Measurements from ENCODE around the gene PHF19.
A peak's percentile ranks its signal among the peaks of the same experiment; 100 is the strongest.

DNA sequence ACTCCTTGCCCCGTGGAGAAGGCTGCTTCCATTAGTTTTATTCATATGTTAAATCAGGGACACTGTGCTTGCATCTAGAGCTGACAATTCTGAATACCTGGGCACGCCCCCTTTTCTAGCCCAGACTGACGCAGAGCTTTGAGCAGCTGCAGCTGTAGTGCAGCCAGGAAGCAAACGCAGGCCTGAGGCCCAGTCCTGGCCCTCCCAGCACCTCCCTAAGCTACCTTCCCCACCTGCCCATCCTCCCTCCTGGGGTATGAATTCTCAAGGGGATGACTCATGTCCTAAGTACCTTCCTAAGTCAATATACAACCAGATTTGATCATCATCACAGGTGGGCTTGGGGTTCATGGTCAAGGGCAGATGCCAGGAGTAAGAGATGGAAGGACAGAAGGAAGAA lies 3.5 kb downstream of the PHF19 start:
- TF ChIP-seq SMC3 (IDR thresholded peaks at IDR 0.05) (no peak), CEBPB (IDR thresholded peaks at IDR 0.05) (no peak; a peak in 1 of 4 replicates), KDM5A (IDR thresholded peaks at IDR 0.05) (no peak), TP53 (CRISPR knock-in tag; IDR thresholded peaks at IDR 0.05) (no peak), CHD2 (IDR thresholded peaks at IDR 0.05; ENCODE audit: low read length, partially characterized antibody) (no peak), BHLHE40 (IDR thresholded peaks at IDR 0.05; ENCODE audit: low read depth, low read length) (no peak), RAD21 (conservative IDR thresholded peaks at IDR 0.05 in 1 of 2, IDR thresholded peaks at IDR 0.05 in 1 of 2) (no peak), POLR2A (IDR thresholded peaks at IDR 0.05; ENCODE audit: low read length) (no peak), SREBF2 (IDR thresholded peaks at IDR 0.05) (no peak), MAFK (IDR thresholded peaks at IDR 0.05; ENCODE audit: partially characterized antibody) (no peak)
- TF ChIP-seq, protein P1, sequence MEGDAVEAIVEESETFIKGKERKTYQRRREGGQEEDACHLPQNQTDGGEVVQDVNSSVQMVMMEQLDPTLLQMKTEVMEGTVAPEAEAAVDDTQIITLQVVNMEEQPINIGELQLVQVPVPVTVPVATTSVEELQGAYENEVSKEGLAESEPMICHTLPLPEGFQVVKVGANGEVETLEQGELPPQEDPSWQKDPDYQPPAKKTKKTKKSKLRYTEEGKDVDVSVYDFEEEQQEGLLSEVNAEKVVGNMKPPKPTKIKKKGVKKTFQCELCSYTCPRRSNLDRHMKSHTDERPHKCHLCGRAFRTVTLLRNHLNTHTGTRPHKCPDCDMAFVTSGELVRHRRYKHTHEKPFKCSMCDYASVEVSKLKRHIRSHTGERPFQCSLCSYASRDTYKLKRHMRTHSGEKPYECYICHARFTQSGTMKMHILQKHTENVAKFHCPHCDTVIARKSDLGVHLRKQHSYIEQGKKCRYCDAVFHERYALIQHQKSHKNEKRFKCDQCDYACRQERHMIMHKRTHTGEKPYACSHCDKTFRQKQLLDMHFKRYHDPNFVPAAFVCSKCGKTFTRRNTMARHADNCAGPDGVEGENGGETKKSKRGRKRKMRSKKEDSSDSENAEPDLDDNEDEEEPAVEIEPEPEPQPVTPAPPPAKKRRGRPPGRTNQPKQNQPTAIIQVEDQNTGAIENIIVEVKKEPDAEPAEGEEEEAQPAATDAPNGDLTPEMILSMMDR (IDR thresholded peaks at IDR 0.05): no peak
- TF ChIP-seq, protein P2, sequence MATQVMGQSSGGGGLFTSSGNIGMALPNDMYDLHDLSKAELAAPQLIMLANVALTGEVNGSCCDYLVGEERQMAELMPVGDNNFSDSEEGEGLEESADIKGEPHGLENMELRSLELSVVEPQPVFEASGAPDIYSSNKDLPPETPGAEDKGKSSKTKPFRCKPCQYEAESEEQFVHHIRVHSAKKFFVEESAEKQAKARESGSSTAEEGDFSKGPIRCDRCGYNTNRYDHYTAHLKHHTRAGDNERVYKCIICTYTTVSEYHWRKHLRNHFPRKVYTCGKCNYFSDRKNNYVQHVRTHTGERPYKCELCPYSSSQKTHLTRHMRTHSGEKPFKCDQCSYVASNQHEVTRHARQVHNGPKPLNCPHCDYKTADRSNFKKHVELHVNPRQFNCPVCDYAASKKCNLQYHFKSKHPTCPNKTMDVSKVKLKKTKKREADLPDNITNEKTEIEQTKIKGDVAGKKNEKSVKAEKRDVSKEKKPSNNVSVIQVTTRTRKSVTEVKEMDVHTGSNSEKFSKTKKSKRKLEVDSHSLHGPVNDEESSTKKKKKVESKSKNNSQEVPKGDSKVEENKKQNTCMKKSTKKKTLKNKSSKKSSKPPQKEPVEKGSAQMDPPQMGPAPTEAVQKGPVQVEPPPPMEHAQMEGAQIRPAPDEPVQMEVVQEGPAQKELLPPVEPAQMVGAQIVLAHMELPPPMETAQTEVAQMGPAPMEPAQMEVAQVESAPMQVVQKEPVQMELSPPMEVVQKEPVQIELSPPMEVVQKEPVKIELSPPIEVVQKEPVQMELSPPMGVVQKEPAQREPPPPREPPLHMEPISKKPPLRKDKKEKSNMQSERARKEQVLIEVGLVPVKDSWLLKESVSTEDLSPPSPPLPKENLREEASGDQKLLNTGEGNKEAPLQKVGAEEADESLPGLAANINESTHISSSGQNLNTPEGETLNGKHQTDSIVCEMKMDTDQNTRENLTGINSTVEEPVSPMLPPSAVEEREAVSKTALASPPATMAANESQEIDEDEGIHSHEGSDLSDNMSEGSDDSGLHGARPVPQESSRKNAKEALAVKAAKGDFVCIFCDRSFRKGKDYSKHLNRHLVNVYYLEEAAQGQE (IDR thresholded peaks at IDR 0.05): no peak
- TF ChIP-seq, protein P3, sequence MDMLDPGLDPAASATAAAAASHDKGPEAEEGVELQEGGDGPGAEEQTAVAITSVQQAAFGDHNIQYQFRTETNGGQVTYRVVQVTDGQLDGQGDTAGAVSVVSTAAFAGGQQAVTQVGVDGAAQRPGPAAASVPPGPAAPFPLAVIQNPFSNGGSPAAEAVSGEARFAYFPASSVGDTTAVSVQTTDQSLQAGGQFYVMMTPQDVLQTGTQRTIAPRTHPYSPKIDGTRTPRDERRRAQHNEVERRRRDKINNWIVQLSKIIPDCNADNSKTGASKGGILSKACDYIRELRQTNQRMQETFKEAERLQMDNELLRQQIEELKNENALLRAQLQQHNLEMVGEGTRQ (IDR thresholded peaks at IDR 0.05): no peak
- TF ChIP-seq, protein P4, sequence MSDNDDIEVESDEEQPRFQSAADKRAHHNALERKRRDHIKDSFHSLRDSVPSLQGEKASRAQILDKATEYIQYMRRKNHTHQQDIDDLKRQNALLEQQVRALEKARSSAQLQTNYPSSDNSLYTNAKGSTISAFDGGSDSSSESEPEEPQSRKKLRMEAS (IDR thresholded peaks at IDR 0.05): peak; percentile 69
